Measurements from ENCODE around the gene DNTT.

Gene DNTT

GRCh38 chr10:96352027-96352426, 47.8 kb downstream of the DNTT start:
- DNase-seq = no peak

GRCh38 chr10:96352582-96352981, 48.3 kb downstream of the DNTT start:
- no peak for DNase-seq

- no peak for DNase-seq
Measured at GRCh38 chr10:96357038-96357620, 52.9 kb downstream of the DNTT start.

- no peak for DNase-seq
Measured at GRCh38 chr10:96358851-96359540, 54.8 kb downstream of the DNTT start, which contains the start of gene OPALIN. Gene OPALIN, minus strand, starts transcription at chr10:96359002. Its CDS starts 106 bp downstream, at chr10:96358896.

- no peak for DNase-seq
Measured at GRCh38 chr10:96359616-96360015, 55.4 kb downstream of the DNTT start.

GRCh38 chr10:96360331-96360730, 56.1 kb downstream of the DNTT start:
- no peak for DNase-seq

GRCh38 chr10:96360766-96361165, 56.5 kb downstream of the DNTT start:
- DNase-seq = no peak

GRCh38 chr10:96365571-96365970, 61.3 kb downstream of the DNTT start:
- DNase-seq = no peak

GRCh38 chr10:96366508-96366907, 62.3 kb downstream of the DNTT start:
- DNase-seq = no peak

GRCh38 chr10:96367470-96367869, 63.2 kb downstream of the DNTT start:
- no peak for DNase-seq

- no peak for DNase-seq
Measured at GRCh38 chr10:96368971-96369370, 64.7 kb downstream of the DNTT start.

- DNase-seq = no peak
Measured at GRCh38 chr10:96369890-96370583, 65.8 kb downstream of the DNTT start.

- peak; percentile 29 to 31 for DNase-seq
Measured at GRCh38 chr10:96370584-96371157, 66.4 kb downstream of the DNTT start.

- no peak for DNase-seq
Measured at GRCh38 chr10:96371356-96371755, 67.1 kb downstream of the DNTT start.

- no peak for DNase-seq
Measured at GRCh38 chr10:96374004-96374403, 69.8 kb downstream of the DNTT start.

- no peak for DNase-seq
Measured at GRCh38 chr10:96374639-96374984, 70.4 kb downstream of the DNTT start.

GRCh38 chr10:96374985-96375830, 71.0 kb downstream of the DNTT start:
- peak; percentile 55 to 64 for DNase-seq

GRCh38 chr10:96376483-96376882, 72.2 kb downstream of the DNTT start:
- DNase-seq = no peak

- no peak for DNase-seq
Measured at GRCh38 chr10:96377816-96378294, 73.6 kb downstream of the DNTT start.

- no peak for DNase-seq
Measured at GRCh38 chr10:96378741-96379140, 74.5 kb downstream of the DNTT start.

GRCh38 chr10:96379758-96380157, 75.5 kb downstream of the DNTT start:
- DNase-seq = no peak

GRCh38 chr10:96380821-96381220, 76.6 kb downstream of the DNTT start:
- DNase-seq = no peak

- DNase-seq = no peak
Measured at GRCh38 chr10:96384506-96384905, 80.3 kb downstream of the DNTT start.

Measured in stimulated activated CD4-positive, alpha-beta T cell treated with anti-CD3 and anti-CD28 coated beads, Interleukin-4, amount 100 ng/mL, for 4 hours (primary cell).